Measurements from ENCODE around the gene TMEM256. TPM values are rescaled to one million over a fixed set of nuclear protein-coding genes. Genes with fewer than 3 reads are reported as not detected.

The TMEM256 gene
- total and polyA plus RNA-seq, 9 of the 15 experiments (the other 6 are each of a cell fraction or from before 2014, with no cell fraction given) = 43.4 to 177 (median 68.5) TPM

GRCh38 chr17:7356072-7356549 lies 47.8 kb downstream of the TMEM256 start (continued):
- TF ChIP-seq PHTF2 (CRISPR knock-in tag; IDR thresholded peaks at IDR 0.05) = no peak
- peak; percentile 35; the same call in 1 of the 2 replicates for TF ChIP-seq MYC (IDR thresholded peaks at IDR 0.05; ENCODE audit: low read depth, low read length)
- no peak for TF ChIP-seq MYC (CRISPR knock-in tag; IDR thresholded peaks at IDR 0.05; ENCODE audit: borderline replicate concordance, low read depth)
- TF ChIP-seq RNF2 (IDR thresholded peaks at IDR 0.05) = no peak
- TF ChIP-seq BRD9 (IDR thresholded peaks at IDR 0.05; ENCODE audit: low read depth, partially characterized antibody) = no peak
- no peak for TF ChIP-seq ZNF780A (CRISPR knock-in tag; IDR thresholded peaks at IDR 0.05)
- TF ChIP-seq RCOR1 (IDR thresholded peaks at IDR 0.05; ENCODE audit: borderline replicate concordance in 1 of 2, low read depth in 2 of 2, low read length in 2 of 2) = peak in 1 of 2 experiments; percentile 61; a peak in 2 of 4 replicates
- no peak for TF ChIP-seq ZNF507 (tag; conservative IDR thresholded peaks at IDR 0.05)
- no peak for TF ChIP-seq ZNF785 (CRISPR knock-in tag; IDR thresholded peaks at IDR 0.05)
- no peak for TF ChIP-seq NFYB (IDR thresholded peaks at IDR 0.05; ENCODE audit: extremely low read depth, insufficient read length)
- TF ChIP-seq ZBTB33 (CRISPR knock-in tag; IDR thresholded peaks at IDR 0.05) = 0 out of 2 replicates have a peak, but pooled peaks have one; percentile 24
- TF ChIP-seq TEAD1 (CRISPR knock-in tag; IDR thresholded peaks at IDR 0.05) = no peak
- peak; percentile 80; the same call in 1 of the 2 replicates for TF ChIP-seq XRCC5 (IDR thresholded peaks at IDR 0.05; ENCODE audit: low read depth, low read length)
- TF ChIP-seq ZKSCAN1 (IDR thresholded peaks at IDR 0.05; ENCODE audit: low read depth, low read length) = no peak
- TF ChIP-seq RAD21 (CRISPR knock-in tag; conservative IDR thresholded peaks at IDR 0.05 in 1 of 2, IDR thresholded peaks at IDR 0.05 in 1 of 2) = peak; percentile 78 to 90
- no peak for TF ChIP-seq ZNF146 (CRISPR knock-in tag; IDR thresholded peaks at IDR 0.05; ENCODE audit: unreplicated experiment)
- peak; percentile 77 for TF ChIP-seq STAG1 (CRISPR knock-in tag; IDR thresholded peaks at IDR 0.05; ENCODE audit: borderline replicate concordance)
- no peak for TF ChIP-seq ZBTB49 (CRISPR knock-in tag; IDR thresholded peaks at IDR 0.05; ENCODE audit: borderline replicate concordance)
- TF ChIP-seq KDM5B (IDR thresholded peaks at IDR 0.05; ENCODE audit: insufficient replicate concordance, low read depth, low read length) = no peak
- TF ChIP-seq MBD1 (CRISPR knock-in tag; IDR thresholded peaks at IDR 0.05) = no peak
- no peak for TF ChIP-seq XRCC4 (IDR thresholded peaks at IDR 0.05; ENCODE audit: extremely low read depth, insufficient read depth, insufficient read length)
- no peak for TF ChIP-seq ZNF124 (CRISPR knock-in tag; IDR thresholded peaks at IDR 0.05)
